Measurements from ENCODE around the gene LIM2. TPM values are rescaled to one million over a fixed set of nuclear protein-coding genes. Genes with fewer than 3 reads are reported as not detected.

The LIM2 gene
- total RNA-seq, 2 experiments from 2014 or later = 0.36 to 0.64 TPM

- H3K9me3 Mint-ChIP-seq = no peaks in the 10 kb centered on the region
- peaks cover 29% of the 10 kb centered on the region for H3K4me1 Mint-ChIP-seq (ENCODE audit: low read depth)
- ChIA-PET POLR2A (interaction anchor here (0.9 to 4.1 kb wide), 11 partner anchors 13 to 309 kb away, joined by 3 to 27 read pairs (median 5); partner anchors contain the start of genes CLDND2, ETFB, NKG7 and SIGLEC10), CTCF (interaction anchor here (0.7 to 7.7 kb wide), 15 partner anchors 13 to 263 kb away, joined by 3 to 54 read pairs (median 4); partner anchors contain the start of genes NKG7 and VSIG10L)
- peak overlapping the region; percentile 92 for H3K27ac Mint-ChIP-seq
- intact Hi-C loops (cut with micrococcal nuclease) = loop anchor here (1.0 to 10.0 kb wide), 8 partner anchors 21 to 280 kb away; no protein-coding TSS in a partner anchor
- peaks cover 9% of the 10 kb centered on the region for H3K36me3 Mint-ChIP-seq
- peak; percentile 98 for DNase-seq
- H3K27me3 Mint-ChIP-seq = peaks cover 2% of the 10 kb centered on the region
- peak overlapping the region; percentile 84 for H3K4me3 Mint-ChIP-seq
Observed at GRCh38 chr19:51394050-51394836, 6.5 kb upstream of the LIM2 start.

DNA sequence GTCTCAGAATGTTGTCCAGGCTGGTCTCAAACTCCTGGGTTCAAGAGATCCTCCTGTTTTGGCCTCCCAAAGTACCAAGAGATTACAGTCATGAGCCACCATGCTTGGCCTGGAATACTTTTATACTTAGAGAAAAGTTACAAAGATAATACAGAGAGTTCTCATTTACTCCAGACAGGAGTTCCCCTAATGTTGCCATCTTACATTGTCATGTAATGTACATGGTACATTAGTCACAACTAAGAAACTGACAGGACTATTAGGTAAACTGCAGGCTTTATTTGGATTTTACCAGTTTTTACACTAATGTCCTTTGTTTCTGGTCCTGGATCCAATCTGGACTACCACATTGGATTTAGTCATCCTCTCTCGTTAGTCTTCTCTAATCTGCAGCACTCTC is 4.9 kb upstream of the LIM2 start:
- POLR2A ChIA-PET = interaction anchor here (4.1 kb wide), 1 partner anchor 25 kb away, joined by 22 read pairs; the partner anchor contains the start of gene CLDND2
- Mint-ChIP-seq H3K4me1 (ENCODE audit: low read depth) (peaks cover 26% of the 10 kb centered on the region), H3K4me3 (peak overlapping the region; percentile 17), H3K27me3 (peaks cover 2% of the 10 kb centered on the region), H3K36me3 (peaks cover 9% of the 10 kb centered on the region), H3K27ac (peak overlapping the region; percentile 75), H3K9me3 (no peaks in the 10 kb centered on the region)
- CTCF ChIA-PET = interaction anchor here (2.9 to 3.9 kb wide), 2 partner anchors 15 to 25 kb away, joined by 12 read pairs; no protein-coding TSS in a partner anchor
- intact Hi-C loops (cut with micrococcal nuclease) = loop anchor here (10.0 kb wide), 1 partner anchor 202 kb away; no protein-coding TSS in a partner anchor
- no peak for DNase-seq

- peaks cover 2% of the 10 kb centered on the region for H3K27me3 Mint-ChIP-seq
- ChIA-PET CTCF (no interaction called here), POLR2A (no interaction called here)
- H3K4me1 Mint-ChIP-seq (ENCODE audit: low read depth) = peaks cover 23% of the 10 kb centered on the region
- peaks cover 9% of the 10 kb centered on the region for H3K36me3 Mint-ChIP-seq
- intact Hi-C loops (cut with micrococcal nuclease) = loop anchor here (10.0 kb wide), 1 partner anchor 204 kb away; no protein-coding TSS in a partner anchor
- no peak overlapping the region for H3K27ac Mint-ChIP-seq
- no peak for DNase-seq
- no peak overlapping the region for H3K4me3 Mint-ChIP-seq
- no peaks in the 10 kb centered on the region for H3K9me3 Mint-ChIP-seq
Observed at GRCh38 chr19:51391073-51391611, 3.4 kb upstream of the LIM2 start.

GRCh38 chr19:51389143-51389542 is 1.4 kb upstream of the LIM2 start:
- intact Hi-C loops (cut with micrococcal nuclease) = no loop called here
- H3K4me1 Mint-ChIP-seq (ENCODE audit: low read depth) = peaks cover 16% of the 10 kb centered on the region
- H3K36me3 Mint-ChIP-seq = no peaks in the 10 kb centered on the region
- POLR2A ChIA-PET = interaction anchor here (0.6 kb wide), 1 partner anchor 22 kb away, joined by 3 read pairs; no protein-coding TSS in a partner anchor
- H3K27me3 Mint-ChIP-seq = peaks cover 2% of the 10 kb centered on the region
- CTCF ChIA-PET = no interaction called here
- DNase-seq = no peak
- H3K4me3 Mint-ChIP-seq = no peak overlapping the region
- H3K27ac Mint-ChIP-seq = no peak overlapping the region
- H3K9me3 Mint-ChIP-seq = no peaks in the 10 kb centered on the region

- DNase-seq = no peak
- Mint-ChIP-seq H3K4me1 (ENCODE audit: low read depth) (peaks cover 4% of the 10 kb centered on the region), H3K36me3 (no peaks in the 10 kb centered on the region), H3K4me3 (no peak overlapping the region), H3K9me3 (no peaks in the 10 kb centered on the region), H3K27me3 (peaks cover 2% of the 10 kb centered on the region), H3K27ac (no peak overlapping the region)
- CTCF ChIA-PET = interaction anchor here (0.6 kb wide), 1 partner anchor 35 kb away, joined by 3 read pairs; no protein-coding TSS in a partner anchor
- POLR2A ChIA-PET = no interaction called here
- intact Hi-C loops (cut with micrococcal nuclease) = no loop called here
Observed at GRCh38 chr19:51386882-51387520, 773 bp downstream of the LIM2 start.

- POLR2A ChIA-PET = interaction anchor here (1.2 kb wide), 1 partner anchor 11 kb away, joined by 4 read pairs; no protein-coding TSS in a partner anchor
- H3K4me3 Mint-ChIP-seq = no peak overlapping the region
Observed at GRCh38 chr19:51382004-51382403, 5.8 kb downstream of the LIM2 start.

DNA sequence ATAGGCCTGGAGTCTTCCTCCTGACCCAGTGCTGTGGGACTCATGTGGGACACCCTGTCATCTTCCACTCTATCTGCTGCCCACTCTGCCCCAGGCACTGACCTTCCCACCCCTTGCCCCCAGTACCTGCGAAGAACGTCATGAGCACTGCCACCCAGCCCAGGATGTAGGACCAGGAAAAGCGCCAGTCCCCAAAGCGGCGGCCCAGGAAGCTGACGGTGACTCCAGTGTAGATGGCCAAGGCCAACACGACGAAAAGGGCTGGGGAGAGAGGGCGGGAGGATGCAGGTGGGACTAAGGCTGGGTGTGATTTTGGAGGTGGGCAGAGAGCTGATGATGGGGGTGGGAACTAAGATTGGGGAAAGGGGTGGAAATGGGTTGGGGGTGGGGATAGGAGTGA is 7.4 kb downstream of the LIM2 start:
- POLR2A ChIA-PET = no interaction called here
- intact Hi-C loops (cut with micrococcal nuclease) = no loop called here
- Mint-ChIP-seq H3K9me3 (peaks cover 10% of the 10 kb centered on the region), H3K4me3 (no peak overlapping the region), H3K4me1 (ENCODE audit: low read depth) (peaks cover 23% of the 10 kb centered on the region), H3K27me3 (no peaks in the 10 kb centered on the region), H3K27ac (no peak overlapping the region), H3K36me3 (no peaks in the 10 kb centered on the region)
- CTCF ChIA-PET = interaction anchor here (0.9 to 1.1 kb wide), 2 partner anchors 27 to 39 kb away, joined by 3 read pairs; partner anchors contain the start of gene VSIG10L
- DNase-seq = no peak

More at GRCh38 chr19:51382004-51382403, 5.8 kb downstream of the LIM2 start:
- CTCF ChIA-PET = interaction anchor here (0.8 to 1.3 kb wide), 2 partner anchors 10 to 12 kb away, joined by 3 to 5 read pairs; partner anchors contain the start of gene NKG7
- H3K27me3 Mint-ChIP-seq = no peaks in the 10 kb centered on the region
- no peaks in the 10 kb centered on the region for H3K36me3 Mint-ChIP-seq
- intact Hi-C loops (cut with micrococcal nuclease) = no loop called here
- peaks cover 8% of the 10 kb centered on the region for H3K4me1 Mint-ChIP-seq (ENCODE audit: low read depth)
- DNase-seq = no peak
- peaks cover 10% of the 10 kb centered on the region for H3K9me3 Mint-ChIP-seq
- H3K27ac Mint-ChIP-seq = no peak overlapping the region

- CTCF ChIA-PET = interaction anchor here (1.3 kb wide), 1 partner anchor 284 kb away, joined by 3 read pairs; no protein-coding TSS in a partner anchor
- peaks cover 50% of the 10 kb centered on the region for H3K4me1 Mint-ChIP-seq (ENCODE audit: low read depth)
- H3K27me3 Mint-ChIP-seq = no peaks in the 10 kb centered on the region
- no peak overlapping the region for H3K27ac Mint-ChIP-seq
- POLR2A ChIA-PET = interaction anchor here (1.1 kb wide), 1 partner anchor 12 kb away, joined by 3 read pairs; no protein-coding TSS in a partner anchor
- H3K9me3 Mint-ChIP-seq = peaks cover 10% of the 10 kb centered on the region
- intact Hi-C loops (cut with micrococcal nuclease) = no loop called here
- H3K4me3 Mint-ChIP-seq = no peak overlapping the region
- no peak for DNase-seq
- H3K36me3 Mint-ChIP-seq = no peaks in the 10 kb centered on the region
Observed at GRCh38 chr19:51377422-51377821, 10.4 kb downstream of the LIM2 start.

DNA sequence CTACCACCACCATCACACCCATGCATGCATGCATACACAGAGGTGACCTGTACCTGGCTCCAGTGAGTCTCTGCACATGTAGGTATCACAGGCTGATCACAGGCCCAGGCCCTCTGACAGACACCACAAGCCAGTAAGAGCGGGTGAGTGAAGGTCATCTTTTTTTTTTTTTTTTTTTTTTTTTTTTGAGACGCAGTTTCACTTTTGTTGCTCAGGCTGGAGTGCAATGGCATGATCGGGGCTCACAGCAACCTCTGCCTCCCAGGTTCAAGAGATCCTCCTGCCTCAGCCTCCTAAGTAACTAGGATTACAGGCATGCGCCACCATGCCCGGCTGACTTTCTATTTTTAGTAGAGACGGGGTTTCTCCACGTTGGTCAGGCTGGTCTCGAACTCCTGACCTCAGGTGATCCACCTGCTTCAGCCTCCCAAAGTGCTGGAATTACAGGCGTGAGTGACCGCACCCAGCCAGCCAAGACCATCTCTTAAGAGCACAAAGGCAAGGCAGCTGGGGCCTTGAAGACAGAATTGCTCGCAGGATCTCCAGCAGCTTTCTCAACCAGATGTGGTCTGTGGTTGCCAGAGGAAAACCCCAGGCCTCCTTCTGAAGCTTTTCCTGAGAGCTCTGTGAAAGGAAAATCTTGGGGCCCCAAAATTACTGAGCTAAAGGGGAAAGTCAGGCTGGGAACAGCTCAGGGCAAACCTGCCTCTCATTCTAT is 12.1 kb downstream of the LIM2 start:
- no peaks in the 10 kb centered on the region for H3K27me3 Mint-ChIP-seq
- intact Hi-C loops (cut with micrococcal nuclease) = no loop called here
- ChIA-PET POLR2A (interaction anchor here (0.6 kb wide), 1 partner anchor 20 kb away, joined by 3 read pairs; no protein-coding TSS in a partner anchor), CTCF (interaction anchor here (1.0 to 1.3 kb wide), 2 partner anchors 13 to 37 kb away, joined by 3 to 4 read pairs; no protein-coding TSS in a partner anchor)
- H3K36me3 Mint-ChIP-seq = peaks cover 6% of the 10 kb centered on the region
- peaks cover under 1% of the 10 kb centered on the region for H3K9me3 Mint-ChIP-seq
- peak overlapping the region; percentile 43 for H3K4me3 Mint-ChIP-seq
- H3K4me1 Mint-ChIP-seq (ENCODE audit: low read depth) = peaks cover 62% of the 10 kb centered on the region
- peak overlapping the region; percentile 73 for H3K27ac Mint-ChIP-seq
- DNase-seq = peak; percentile 77

DNA sequence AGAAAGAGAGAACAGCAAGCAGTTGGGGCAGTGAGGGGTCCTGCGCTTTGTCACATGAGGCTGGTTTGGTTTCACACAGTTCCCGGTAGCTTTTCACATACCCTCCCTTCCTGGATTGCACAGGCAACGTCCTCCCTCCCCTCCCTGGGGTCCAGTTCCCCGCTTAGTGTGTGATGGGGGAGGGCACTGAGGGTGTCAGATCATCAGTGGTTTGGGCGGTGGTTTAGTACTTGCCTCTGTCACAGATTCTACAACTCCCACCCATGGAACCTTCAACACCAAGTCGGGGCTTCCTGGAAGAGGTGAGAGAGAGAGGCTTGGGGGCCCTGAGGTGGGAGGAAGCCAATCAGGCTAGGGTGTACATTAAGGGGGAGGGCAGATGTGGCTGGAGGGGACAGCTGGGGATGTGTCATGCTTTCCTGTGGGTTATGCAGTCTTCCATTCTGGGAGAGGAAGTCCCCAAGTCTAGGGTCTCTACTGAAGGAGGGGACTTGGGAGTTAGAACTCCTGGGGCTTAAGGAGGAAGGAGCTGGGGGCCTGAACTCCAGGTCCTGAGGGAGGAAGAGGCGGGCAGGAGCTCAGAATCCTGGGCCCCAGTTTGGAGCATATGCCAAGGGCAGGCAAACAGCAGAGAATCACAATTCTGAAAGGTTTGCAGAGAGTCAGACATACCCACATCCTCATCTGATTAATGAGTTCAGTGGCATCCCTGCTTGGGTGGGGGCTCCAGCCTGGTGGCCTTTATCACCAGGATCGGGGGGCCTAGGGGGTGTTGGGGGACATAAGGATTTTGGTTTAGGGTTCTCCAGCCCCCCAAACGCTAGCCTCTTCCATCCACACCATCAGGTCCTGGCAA is 14.9 kb downstream of the LIM2 start, which contains the start of gene NKG7:
TSS of gene NKG7 (minus strand) at position 6 of the 856 bp plus-strand sequence. CDS start 119 bp downstream, outside the sequence.
- intact Hi-C loops (cut with micrococcal nuclease) = loop anchor here (1.0 kb wide), 1 partner anchor 21 kb away; no protein-coding TSS in a partner anchor
- POLR2A ChIA-PET = interaction anchor here (1.7 to 2.1 kb wide), 2 partner anchors 22 to 68 kb away, joined by 5 to 27 read pairs; no protein-coding TSS in a partner anchor

More for the DNA sequence above, 14.9 kb downstream of the LIM2 start, which contains the start of gene NKG7:
- Mint-ChIP-seq H3K27me3 (no peaks in the 10 kb centered on the region), H3K27ac (peak within 1 kb of the TSS; percentile 95), H3K4me1 (ENCODE audit: low read depth) (peaks cover 71% of the 10 kb centered on the region), H3K36me3 (peaks cover 13% of the 10 kb centered on the region), H3K4me3 (peak within 1 kb of the TSS; percentile 76), H3K9me3 (no peaks in the 10 kb centered on the region)
- CTCF ChIA-PET = interaction anchor here (0.9 to 2.7 kb wide), 5 partner anchors 8 to 288 kb away, joined by 3 to 9 read pairs (median 4); no protein-coding TSS in a partner anchor
- peak; percentile 92 for DNase-seq
